ENCODE data around the gene ADGRF5. TPM values are rescaled to one million over a fixed set of nuclear protein-coding genes. Genes with fewer than 3 reads are reported as not detected.

ADGRF5 gene
- total RNA-seq, 1 donor from 2014 or later, result 112 TPM

DNA sequence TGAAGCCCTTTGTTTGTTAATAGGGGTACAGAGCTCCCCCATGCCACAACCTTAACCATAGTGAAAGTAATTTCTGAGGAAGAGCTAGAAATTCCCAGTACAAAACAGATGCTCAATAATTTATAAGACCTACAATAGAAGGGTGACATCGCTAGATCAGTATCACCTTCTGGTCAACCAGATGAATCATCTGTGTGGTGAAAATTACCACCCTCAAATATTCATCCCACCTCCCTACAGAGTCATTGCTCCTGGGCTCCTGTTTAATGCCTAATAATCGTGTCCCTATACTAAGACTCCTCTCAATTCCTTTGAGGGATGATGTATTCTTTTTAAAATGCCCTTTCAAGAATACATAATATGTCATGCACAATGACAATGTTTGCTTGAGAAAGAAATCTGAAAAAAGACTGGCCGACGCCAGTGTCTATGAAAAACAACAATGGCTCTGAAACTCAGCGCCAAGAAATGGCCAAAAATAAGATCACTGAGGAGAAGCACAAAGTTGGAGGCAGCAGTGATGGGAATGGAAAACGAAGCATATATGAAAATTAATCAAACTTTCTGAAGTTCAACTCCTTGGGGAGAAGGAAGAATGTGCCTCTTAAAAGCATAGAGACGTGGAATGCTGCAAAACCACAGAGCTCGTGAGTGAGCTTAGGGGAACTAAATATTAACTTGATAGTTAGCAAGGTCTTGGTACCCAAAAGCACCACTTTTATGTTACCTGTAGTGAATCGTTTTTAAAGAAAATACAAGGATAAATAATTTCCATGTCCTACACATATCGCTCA, 11.0 kb upstream of the ADGRF5 start:
- DNase-seq (ENCODE audit: low read depth in 2 of 2), result no peak

DNA sequence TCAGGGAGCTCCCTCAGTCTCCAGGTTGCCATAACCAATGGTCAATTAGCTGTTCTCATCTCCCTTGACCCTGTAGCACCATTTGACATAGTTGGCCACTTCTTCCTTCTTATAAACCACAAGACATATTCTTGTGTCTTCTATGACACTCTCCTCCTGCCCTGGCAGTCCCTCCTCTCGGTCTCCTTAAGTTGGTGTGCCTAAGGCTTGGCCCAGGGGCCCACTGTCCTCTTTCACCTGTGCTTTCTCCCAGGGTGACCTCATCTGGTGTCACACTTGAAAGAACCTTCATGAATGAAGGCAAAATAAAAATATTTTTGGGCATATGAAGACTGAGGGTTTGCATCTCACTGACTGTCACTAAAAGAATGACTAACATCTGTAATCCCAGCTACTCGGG, 9.7 kb upstream of the ADGRF5 start:
- DNase-seq (ENCODE audit: low read depth in 2 of 2), result no peak

DNA sequence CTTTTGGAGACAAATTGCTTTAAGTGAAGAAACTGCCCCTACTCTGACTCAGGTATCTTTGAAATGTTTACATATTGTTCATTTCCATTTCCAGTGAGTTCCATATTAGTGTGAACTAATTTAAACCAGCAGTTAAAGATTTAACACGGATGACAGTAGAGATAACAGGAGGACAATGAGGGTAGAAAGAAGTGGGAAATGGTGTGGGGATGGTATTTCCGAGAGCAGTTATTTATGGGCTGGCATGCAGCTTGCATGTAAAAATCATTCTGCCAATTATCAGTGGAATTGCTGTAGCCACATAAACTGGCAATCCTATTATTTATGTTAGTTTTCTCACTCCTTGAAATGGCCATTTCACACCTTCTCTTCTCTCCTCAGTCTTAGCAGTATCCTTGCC, 8.6 kb upstream of the ADGRF5 start:
- peak in 1 of 2 donors; percentile 56 for DNase-seq (ENCODE audit: low read depth in 2 of 2)

DNA sequence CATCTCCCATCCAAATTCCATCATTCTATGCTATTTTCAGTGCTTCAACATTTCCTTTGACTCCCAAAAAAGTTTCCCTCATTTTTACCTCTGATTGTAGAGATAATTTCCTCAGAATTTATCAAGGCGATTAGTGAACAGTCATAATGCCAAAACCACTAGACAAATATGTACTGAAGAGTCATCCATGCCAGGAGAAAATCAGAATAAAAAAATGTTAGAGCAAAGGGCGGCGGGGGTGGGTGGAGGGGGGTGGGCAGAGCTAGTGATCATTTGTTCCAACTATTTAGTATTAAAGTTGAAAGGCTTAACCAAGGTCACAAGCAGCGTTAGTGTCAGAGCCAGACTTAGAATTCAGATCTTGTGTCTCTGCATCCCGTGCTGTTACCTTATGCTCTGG, 5.3 kb upstream of the ADGRF5 start:
- no peak for DNase-seq (ENCODE audit: low read depth in 2 of 2)

DNA sequence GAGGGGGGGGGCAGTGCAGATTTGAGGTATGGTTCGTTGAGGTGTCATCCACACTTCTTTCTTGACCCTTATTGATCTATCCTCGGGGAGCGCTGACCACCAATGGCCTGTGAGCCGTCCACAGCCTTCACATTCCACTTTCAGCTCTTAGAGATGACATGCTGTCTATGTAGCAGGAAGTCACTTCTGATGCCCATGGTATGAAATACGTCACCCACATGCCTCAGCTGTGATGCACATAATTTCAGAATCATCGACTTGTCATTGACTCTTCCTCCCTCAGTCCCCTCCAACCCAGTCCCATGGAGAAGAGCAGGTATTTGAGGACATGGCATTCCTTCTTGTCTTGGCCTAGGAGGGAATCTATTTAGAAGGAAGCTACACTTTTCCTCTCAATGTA, 4.7 kb upstream of the ADGRF5 start:
- DNase-seq (ENCODE audit: low read depth in 2 of 2), result no peak

DNA sequence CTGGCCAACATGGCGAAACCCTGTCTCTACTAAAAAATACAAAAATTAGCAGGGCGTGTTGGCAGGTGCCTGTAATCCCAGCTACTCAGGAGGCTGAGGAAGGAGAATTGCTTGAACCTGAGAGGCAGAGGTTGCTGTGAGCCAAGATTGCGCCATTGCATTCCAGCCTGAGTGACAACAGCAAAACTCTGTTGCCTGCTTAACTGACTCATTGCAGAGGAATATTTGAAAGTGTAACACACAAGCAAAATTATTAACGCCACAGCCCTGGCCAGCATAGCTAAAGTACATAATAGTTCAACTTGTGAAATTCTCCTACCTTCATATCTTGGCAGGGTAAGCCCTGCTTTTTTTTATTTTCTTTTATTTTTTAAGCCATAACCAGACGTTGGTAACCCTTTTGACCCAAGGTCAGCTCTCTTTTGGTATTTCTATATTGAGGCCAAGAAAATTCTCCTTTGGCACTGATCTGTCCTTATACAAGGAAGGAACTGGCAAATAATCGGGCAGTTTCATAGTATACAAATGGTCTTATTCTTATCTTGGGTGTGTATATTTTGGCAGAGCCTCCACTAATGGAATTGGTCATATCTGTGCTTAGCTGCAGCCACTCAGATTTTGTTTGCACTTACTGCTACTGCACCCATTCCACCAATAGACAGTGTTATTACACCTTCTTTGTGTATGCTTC, 4.0 kb upstream of the ADGRF5 start:
- peak in 1 of 2 donors; percentile 65 for DNase-seq (ENCODE audit: low read depth in 2 of 2)

DNA sequence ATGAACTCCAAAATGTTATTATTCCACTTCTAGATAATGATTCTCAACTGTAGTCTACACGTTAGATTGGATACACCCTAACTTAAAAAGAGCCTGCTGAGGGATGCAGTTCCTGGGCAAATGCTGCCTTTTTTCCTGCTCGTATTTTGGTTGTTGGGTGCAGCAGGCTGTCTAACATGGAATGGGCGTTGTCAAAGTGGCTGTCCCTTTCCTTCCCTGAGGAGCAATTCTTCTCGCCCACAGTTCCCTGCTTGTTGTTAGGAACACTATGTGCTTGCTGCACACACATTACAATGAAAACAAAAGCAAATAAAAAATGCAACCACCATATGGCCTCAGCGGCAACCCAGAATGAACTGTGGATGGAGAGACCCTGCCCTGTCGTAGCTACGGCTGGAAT, 1.7 kb upstream of the ADGRF5 start:
- DNase-seq (ENCODE audit: low read depth in 2 of 2), result no peak

DNA sequence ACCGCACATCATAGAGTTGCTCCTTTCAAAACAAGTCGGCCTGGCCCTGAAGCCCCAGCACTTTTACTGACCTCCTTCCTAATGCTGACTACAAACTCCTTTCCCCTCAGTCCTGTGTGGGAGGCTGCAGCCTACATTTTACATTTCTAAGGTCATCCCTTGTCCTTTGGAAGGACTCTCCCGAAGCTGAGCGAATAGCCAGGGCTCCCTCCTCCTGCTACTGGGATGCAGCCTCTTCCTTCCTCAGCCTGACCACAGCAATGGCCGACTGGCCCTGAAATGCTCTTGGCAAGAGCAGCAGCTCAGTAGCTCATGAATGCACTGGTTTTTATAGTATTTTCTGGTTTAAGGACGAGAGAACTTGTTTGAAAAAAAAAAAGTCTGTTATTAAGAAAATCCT, 679 bp downstream of the ADGRF5 start:
- peak in 1 of 2 donors; percentile 39 for DNase-seq (ENCODE audit: low read depth in 2 of 2)

DNA sequence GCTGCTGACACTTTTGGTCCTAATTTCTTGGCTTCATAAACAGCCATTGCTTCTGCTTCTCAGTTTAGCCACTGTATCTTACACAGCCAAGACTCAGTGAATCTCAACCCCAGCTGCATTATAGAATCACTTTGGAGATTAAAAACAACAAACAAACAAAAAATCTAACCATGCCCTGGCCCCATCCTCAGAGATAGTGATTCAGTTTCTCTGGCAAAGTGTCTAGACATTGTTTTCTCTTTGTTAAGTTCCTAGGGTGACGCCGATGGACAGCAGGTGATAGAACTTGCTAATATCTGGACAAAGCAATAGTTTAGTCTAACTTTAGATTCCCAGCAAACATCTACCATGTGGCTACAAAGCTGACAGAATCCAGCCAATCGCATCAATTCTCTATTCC, 2.9 kb downstream of the ADGRF5 start:
- peak; percentile 31 to 89 for DNase-seq (ENCODE audit: low read depth in 2 of 2)

DNA sequence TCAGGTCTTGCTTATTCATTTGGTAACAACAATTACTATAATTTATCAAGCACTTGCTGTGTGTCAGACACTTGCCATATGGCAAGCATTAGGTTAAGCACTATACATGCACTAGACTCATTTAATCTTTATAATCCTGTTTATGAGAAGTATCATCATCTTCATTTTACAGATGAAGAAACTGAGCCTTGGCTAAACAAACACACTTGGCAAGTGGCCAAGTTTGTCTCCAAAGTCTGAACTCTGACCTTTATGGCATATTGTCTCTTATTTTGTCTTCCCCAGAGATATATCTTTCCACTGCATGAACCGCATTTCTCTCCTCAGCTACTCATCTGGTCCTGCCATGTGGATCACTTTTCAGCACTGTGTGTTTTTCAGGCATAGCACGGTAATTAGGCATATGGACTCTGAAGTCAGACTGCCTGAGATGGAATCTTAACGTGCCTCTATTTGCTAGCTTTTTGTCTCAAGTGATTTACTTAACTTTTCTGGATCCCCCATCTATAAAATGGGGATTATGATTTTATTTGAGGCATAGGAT, 4.7 kb downstream of the ADGRF5 start:
- no peak for DNase-seq (ENCODE audit: low read depth in 2 of 2)

DNA sequence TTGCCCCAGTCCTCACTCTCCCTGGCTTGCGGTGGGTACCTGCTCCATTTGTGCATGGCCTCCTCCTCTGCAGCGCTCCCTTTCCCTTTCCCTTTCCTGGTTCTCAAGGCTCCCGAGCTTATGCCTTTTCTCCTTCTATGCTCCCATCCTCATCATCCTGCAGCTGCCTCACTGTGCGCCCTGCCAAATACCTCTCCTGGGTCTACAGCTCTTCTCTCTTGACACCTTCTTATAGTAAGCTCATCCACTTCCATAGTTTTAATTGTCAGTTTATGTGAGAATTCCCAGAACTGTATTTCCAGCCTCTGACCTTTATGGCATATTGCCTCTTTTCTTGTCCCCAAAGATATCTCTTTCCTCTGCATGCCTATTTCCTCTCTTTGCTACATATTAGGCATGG, 5.9 kb downstream of the ADGRF5 start:
- DNase-seq (ENCODE audit: low read depth in 2 of 2), result no peak

DNA sequence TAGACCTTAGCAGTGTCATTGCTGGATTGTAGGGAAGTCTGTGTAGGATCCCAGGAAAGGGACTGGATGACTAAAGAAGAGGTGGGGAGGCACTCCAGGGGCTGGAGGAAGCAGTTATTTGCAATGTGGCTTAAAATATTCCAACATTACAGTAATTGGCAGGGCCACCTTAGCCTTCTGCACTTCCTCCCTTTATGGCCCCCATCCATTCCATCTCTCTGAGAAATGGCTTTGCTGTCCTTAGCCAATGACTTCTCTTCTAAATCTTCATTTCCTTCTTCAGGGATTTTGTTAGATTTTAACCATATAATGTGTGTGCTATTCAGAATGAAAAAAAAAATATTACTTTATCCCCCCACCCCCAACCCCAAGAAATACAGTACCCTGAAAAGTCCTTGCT, 6.4 kb downstream of the ADGRF5 start:
- DNase-seq (ENCODE audit: low read depth in 2 of 2), result no peak

DNA sequence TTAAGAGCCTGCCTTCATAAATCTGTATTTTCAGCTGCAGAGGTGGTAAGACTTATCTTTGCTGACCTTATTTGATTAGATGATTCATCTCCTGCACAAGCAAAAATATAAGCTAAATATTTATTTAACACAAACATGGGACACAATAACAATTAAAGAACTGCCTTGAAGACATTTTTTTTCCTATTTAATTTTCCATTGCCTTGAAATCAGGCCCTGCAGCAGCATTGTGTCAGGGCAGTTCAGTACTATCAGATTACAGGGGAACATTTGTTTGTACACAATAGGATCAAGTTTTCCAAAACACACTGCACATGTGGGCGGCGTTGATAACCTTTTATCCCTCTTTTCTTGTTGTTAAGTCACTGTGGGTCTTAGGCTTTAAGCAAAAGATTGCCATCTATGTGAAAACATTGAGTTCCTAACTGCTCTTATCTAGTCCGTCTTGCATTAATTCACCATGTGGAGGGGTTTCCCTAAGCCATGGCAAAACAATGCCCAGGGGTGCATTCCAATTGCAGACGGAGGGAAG, 7.4 kb downstream of the ADGRF5 start:
- peak in 1 of 2 donors; percentile 84 for DNase-seq (ENCODE audit: low read depth in 2 of 2)

DNA sequence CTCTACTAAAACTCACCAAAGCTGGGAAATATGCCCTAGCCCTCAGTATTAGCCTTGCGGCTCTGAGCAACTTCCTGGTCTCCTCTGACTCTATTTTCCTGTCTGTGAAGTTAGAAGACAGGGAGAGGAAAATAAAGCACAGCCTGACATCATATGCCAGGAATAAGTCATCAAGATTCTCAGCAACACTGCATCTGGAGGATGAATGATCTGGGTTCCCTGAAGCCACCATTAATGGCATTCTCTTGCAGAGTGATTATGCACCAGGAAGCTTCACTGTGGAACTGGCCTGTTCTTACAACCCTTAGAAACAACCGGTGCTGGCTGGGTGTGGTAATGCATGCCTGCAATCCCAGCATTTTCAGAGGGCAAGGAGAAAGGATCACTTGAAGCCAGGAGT, 12.4 kb downstream of the ADGRF5 start:
- peak in 1 of 2 donors; percentile 94 for DNase-seq (ENCODE audit: low read depth in 2 of 2)

DNA sequence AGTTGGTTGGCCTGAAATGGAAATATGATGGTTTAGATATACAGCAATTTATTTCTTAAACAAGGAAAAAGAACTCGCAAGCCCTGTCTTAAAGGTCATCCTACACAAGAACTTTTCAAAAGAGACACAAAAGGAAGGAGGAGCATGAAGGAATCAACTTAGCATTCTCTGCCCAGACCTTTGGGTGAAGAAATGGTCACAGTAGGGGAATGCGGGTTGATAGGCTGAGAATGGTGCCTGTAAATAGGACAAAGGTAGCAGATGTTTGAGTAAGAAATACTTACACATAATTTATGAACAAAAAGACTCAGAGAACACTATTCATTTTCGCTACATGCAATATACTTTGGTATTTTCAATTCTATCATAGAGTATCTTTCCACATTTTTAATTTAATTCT, 15.0 kb downstream of the ADGRF5 start:
- DNase-seq (ENCODE audit: low read depth in 2 of 2), result no peak

DNA sequence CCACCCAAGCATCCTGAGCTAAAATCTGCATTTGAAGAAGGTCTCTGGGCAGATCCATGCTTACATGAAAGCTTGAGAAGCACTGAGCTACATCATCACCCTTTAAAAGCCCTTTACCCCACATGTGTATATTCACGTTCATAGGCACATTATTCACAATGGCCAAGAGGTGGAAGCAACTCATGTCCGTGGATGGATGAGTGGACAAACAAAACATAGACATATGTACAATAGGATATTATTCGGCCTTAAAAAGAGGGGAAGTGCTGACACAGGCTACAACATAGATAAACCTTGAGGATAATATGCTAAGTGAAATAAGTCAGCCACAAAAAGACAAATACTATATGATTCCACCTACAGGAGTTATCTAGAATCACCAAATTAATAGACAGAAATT, 17.6 kb downstream of the ADGRF5 start:
- peak in 1 of 2 donors; percentile 60 for DNase-seq (ENCODE audit: low read depth in 2 of 2)

DNA sequence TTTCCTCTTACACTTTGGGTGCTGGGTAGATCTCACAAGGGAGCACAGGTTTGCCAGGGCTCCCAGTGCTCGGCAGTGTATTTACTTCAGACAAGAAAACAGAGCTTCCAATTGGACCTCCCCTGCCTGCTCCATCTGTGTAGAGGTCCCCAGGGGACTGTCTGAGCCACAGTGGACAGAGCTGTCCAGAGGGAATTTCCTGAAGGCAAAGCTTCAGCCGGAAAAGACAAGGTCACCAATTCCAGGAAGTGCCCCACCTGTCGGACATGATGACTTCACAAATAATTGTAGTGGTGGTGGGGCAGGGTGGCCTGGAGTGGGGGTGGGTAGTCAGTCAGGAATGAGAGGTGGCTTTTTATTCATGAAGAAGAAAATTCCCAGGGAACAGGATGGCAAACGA, 18.6 kb downstream of the ADGRF5 start:
- DNase-seq (ENCODE audit: low read depth in 2 of 2), result peak; percentile 70 to 74

DNA sequence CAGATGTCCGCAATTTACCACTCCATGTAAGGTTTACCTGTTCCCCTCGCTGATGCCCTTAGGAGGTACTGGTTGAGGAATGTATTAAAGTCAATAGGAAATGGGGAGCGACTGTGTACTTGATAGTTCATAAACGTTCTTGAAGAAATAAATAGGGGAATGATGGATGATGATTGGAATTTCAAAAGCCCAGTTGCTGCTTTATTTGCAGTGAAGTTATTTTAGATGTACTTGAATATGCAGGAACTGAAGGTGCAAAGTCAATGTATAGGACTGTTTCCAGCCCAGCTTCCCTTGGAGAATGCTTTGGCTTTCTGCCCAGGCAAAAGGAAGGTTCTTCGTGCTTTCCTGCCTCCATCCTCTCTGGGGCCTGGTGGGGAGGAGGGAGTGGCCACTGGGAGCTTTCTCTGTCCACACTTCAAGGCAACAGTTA, 19.8 kb downstream of the ADGRF5 start:
- peak in 1 of 2 donors; percentile 77 for DNase-seq (ENCODE audit: low read depth in 2 of 2)

DNA sequence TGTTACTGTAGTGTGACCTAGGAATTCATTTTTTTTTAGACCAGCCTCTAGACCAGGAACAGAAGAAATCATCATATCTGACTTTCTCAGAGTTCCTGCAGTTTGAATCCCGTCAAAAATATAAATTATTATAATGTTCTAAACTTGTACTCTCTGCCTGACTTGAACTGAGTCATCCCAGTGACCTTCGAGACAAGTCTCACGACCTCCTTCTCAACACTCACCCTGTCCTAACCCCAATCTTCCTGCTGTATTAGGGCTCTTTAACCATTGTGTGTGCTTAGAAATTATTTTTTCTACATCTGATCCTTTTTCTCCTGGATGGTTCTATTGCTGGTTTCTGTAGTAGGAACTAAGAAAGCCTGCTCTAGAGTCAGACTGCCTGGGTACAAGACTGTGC, 21.5 kb downstream of the ADGRF5 start:
- DNase-seq (ENCODE audit: low read depth in 2 of 2), result peak in 1 of 2 donors; percentile 48

DNA sequence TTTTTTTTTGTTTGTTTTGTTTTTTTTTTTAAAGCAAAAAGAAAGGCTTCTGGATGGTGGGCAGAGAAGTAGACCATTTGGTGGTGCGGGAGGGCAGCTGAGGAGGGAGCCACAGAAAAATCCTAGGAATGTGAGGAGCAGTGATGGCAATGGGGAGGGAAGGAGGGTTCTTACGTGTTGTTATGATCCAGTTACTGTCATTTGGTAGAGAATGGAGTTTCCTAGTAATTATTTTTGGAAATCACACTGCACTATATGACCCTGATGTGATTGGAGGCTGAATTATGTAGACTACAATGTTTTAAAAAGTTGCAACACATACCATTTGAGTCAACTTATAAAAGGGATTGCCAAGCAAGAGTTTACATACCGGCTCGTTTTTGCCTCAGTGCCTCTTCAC, 22.1 kb downstream of the ADGRF5 start:
- DNase-seq (ENCODE audit: low read depth in 2 of 2), result no peak

DNA sequence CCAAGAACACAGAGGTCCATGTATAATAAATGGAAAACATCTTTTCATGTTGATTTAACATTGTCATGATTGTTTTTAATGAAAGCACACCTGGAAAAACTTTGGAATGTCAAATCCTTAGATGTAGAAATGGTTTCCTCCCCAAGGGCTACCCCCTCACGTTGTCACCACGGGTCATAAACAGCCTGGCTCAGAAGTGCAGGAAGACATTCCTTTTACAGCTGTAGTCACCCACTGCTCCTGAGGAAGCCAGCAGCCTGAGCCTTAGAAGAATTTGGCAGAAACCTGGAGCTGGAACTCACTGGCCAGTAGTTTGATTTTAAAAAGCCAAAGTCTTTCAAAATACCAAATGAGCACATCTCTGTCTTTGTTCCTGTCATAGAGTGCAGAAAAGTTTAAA, 23.7 kb downstream of the ADGRF5 start:
- peak in 1 of 2 donors; percentile 19 for DNase-seq (ENCODE audit: low read depth in 2 of 2)

DNA sequence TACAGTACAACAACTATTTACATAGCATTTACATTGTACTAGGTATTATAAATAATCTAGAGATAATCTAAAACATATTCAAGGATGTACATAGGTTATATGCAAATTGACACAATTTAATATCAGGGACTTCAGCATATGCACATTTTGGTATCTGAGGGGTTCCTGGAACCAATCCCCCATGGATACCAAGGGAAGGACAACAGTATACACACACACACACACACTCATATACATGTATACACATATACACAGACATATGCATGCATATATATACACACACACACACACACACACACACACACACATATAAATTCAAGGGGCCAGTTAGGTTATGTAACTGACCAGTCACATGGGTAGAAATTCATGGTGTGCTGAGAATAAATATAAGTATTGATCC, 24.9 kb downstream of the ADGRF5 start:
- DNase-seq (ENCODE audit: low read depth in 2 of 2), result no peak

DNA sequence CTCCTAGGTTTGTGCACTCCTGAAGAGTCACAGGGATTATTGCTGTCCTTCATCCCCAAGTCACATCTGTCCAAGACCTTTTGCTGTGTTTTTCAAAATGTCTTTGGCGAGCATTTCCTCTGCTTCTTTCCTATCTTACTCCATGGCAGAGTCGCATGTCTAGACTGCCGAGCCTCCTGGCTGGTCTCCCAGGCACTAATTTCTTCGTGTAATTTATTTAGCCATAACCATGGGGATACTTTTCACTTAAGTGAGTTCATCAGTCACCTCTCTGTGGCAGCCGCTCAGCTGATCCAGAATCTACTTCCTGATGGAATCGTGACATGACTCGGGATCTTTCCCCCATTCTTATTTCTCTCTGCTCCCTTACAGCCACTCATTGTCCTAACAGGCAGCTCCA, 25.8 kb downstream of the ADGRF5 start:
- no peak for DNase-seq (ENCODE audit: low read depth in 2 of 2)
